HFF-Myc (cell line): ENCODE data around the gene IL15RA.
A peak's percentile ranks its signal among the peaks of the same experiment; 100 is the strongest.

Experiments used
- DNase-seq: peaks from one replicate; pipeline ENCODE4 v3.0.0-alpha.2; 2011; ENCODE audit warnings: low read depth; ENCODE audit errors: extremely low read depth
- H3K4me3 ChIP-seq: replicated peaks from 2 replicates; pipeline ENCODE4 v1.5.1; 2011; ENCODE audit warnings: low read depth, mild to moderate bottlenecking, control low read depth, low read length
- TF ChIP-seq, protein P1 (sequence below): IDR thresholded peaks from 2 replicates; pipeline ENCODE4 v1.5.1; 2012; ENCODE audit warnings: mild to moderate bottlenecking, low read depth, low read length, control low read depth; ENCODE audit errors: missing control alignments

IL15RA gene

GRCh38 chr10:5952731-5953385, 24.5 kb downstream of the IL15RA start:
- DNase-seq: no peak
- H3K4me3 ChIP-seq: no peak overlapping the region
- TF ChIP-seq, protein P1, sequence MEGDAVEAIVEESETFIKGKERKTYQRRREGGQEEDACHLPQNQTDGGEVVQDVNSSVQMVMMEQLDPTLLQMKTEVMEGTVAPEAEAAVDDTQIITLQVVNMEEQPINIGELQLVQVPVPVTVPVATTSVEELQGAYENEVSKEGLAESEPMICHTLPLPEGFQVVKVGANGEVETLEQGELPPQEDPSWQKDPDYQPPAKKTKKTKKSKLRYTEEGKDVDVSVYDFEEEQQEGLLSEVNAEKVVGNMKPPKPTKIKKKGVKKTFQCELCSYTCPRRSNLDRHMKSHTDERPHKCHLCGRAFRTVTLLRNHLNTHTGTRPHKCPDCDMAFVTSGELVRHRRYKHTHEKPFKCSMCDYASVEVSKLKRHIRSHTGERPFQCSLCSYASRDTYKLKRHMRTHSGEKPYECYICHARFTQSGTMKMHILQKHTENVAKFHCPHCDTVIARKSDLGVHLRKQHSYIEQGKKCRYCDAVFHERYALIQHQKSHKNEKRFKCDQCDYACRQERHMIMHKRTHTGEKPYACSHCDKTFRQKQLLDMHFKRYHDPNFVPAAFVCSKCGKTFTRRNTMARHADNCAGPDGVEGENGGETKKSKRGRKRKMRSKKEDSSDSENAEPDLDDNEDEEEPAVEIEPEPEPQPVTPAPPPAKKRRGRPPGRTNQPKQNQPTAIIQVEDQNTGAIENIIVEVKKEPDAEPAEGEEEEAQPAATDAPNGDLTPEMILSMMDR: no peak

DNA sequence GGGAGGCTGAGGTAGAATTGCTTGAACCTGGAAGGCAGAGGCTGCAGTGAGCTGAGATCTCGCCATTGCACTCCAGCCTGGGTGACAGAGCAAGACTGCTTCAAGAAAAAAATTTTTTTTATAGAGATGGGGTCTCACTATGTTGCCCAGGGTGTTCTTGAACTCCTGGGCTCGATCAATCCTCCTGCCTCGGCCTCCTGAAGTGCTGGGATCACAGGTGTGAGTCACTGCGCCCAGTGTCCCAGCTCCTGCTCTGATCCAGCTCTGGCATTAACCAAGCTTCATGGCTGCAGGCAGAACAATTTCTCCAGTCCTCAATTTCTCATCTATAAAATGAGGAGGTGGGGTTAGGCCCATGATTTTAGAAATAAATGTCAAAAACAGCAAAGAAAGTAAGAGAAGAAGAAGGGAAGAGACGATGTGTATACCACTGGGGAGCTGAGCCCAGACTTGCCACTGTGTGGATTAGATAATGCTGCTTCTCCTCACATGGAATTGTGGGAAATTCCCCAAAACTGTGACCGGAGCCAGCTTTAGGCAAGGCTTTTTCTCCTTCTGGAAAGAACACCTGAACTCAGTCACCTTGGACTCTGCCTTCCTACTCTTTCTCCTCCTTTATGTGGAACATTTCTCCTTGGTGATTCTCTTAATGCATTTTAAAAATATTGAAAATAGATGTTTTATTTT, 25.5 kb downstream of the IL15RA start:
- no peak overlapping the region for H3K4me3 ChIP-seq
- no peak for DNase-seq
- TF ChIP-seq, protein P1: no peak

- no peak for DNase-seq
- H3K4me3 ChIP-seq: no peak overlapping the region
- TF ChIP-seq, protein P1: no peak
These were observed 26.1 kb downstream of the IL15RA start for GRCh38 chr10:5951167-5951711.

DNA sequence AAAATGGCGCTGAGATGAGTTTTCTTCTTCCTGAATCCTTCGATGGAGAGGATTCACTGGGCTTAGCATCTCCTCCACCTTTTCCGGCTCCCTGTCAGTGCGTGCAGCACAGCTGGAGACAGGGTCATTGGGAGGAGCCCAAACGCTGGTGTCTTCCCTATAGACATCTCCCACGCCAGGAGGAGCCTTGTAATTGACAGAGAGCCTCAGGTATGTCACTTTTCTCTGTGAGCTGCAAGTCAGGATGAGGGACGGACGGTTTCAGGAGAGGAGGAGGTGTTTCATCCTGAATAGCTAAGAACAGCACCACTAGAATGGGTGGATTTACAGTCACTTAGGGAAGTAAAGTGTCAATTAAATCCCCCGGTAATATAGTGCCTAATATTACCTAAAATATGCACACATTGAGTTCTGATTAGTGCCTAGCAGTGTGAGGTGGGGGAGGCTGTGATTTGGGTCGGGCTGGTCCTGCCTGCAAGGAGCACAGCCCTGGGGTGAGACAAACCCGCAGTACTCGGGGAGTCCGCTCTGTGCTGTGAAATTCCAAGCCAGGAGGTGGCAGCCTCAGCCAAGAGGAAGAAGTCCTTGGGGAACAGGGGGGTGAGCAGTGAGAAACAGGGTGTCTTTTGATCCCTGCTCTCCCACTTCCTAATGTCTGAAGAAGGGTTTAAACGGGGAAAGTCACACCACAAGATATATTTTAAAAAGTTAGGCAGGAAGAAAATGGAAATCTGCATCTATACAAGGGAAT, 28.2 kb downstream of the IL15RA start:
- no peak overlapping the region for H3K4me3 ChIP-seq
- TF ChIP-seq, protein P1: peak; percentile 63
- DNase-seq: no peak

DNA sequence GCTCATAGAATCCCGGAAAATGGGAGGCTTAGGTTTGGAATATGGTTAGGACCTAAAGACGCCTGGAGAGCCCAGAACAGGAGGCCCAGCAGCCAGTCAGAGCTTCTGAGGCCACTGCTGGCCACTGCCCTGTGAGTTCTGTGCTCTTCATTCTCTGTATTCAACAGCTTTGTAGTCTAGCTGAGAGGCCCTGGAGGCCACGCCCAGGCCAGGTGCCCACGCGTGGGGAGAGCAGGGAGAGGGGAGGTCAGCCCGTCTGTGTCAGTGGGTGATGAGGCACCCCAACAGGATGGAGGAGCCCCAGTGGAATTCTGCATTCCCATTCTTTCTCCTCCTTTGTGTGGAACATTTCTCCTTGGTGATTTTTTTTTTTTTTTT, 29.1 kb downstream of the IL15RA start:
- no peak overlapping the region for H3K4me3 ChIP-seq
- no peak for DNase-seq
- TF ChIP-seq, protein P1: no peak

DNA sequence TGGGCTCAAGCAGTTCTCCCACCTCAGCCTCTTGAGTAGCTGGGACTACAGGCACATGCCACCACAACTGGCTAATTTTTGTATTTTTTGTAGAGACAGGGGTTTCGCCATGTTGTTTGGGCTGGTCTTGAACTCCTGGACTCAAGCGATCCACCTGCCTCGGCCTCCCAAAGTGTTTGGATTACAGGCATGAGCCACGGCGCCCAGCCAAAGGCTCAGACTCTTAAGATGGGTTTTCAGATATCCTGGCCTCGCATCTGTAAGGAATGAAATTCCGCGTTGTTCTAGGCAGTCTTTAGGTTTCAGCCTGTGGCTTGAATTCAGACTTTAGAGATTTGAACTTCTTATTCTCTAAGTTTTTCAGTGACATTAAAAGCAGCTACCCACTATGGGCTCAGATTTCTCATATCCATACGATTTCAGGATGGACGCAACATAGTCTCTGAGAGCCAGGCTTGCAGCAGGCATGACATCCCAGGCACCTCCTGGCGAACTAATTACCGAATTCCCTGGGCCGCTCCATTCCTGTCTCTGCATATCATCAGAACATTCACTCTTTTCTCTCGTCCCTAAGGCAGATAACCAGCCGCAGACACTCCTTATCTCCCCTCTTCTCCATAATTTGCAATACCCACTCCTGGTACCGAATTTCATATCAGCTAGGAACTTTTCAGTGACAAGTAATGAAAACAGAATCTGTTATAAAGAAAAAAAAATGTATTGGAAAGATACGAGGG, 29.7 kb downstream of the IL15RA start:
- DNase-seq: no peak
- TF ChIP-seq, protein P1: no peak
- no peak overlapping the region for H3K4me3 ChIP-seq
